NCI-H2171 (cell line): ENCODE results near the gene PPIP5K1.

Source experiments
- DNase-seq: peaks from one replicate; lab custom pipeline; 2025; lab: John Stamatoyannopoulos, UW

The PPIP5K1 gene

DNA sequence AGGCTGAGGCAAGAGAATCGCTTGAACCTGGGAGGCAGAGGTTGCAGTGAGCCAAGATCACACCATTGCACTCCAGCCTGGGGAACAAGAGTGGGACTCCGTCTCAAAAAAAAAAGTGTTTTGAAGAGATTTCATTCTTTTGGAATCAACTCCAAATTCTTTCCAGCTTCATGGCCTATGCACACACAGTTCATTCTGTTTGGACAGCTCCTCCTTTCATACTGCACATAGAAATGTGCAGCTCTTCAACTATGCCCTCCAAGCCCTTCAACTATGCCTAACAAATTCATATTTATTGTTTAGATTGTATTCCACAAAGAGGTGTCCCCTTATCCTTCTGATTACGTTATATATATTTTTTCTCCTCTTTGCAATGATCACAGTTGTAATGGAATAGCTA lies 101.2 kb downstream of the PPIP5K1 start:
- no peak for DNase-seq

DNA sequence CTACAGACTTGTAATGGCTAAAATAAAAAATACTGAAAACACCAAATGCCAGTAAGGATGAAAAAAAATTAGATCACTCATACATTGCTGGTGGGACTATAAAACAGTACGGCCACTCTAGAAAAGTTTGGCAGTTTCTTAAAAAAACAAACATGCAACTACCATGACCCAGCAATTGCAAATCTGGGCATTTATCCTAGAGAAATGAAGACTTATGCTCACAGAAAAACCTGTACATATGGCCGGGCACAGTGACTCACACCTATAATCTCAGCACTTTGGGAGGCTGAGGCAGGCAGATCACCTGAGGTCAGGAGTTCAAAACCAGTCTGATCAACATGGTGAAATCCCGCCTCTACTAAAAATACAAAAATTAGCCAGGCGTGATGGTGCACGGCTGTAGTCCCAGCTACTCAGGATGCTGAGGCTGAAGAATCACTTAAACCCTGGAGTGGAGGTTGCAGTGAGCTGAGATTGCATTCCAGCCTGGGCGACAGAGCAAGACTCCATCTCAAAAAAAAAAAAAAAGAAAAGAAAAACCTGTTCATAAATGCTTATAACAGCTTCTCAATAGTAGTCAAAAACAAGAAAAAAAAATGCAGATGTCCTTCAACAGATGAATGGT lies 102.6 kb downstream of the PPIP5K1 start:
- no peak for DNase-seq

DNA sequence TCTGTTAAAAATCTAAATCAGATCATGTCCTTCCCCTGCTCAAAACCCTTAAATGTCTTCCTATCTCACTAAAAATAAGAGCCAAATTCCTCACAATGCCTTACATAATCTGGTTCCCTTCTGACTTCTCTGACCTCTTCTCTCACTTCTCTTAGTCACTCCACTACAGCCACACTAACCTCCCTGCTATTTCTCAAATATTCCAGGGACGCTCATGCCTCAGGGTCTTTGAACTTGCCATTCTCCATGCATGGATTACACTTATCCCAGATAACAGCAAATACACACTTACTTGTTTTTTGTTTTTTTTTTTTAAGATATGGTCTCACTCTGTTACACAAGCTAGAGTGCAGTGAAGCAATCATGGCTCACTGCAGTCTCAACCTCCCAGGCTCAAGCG lies 105.6 kb downstream of the PPIP5K1 start:
- no peak for DNase-seq
